ENCODE measurements around the gene C2orf68. TPM values are rescaled to one million over a fixed set of nuclear protein-coding genes. Genes with fewer than 3 reads are reported as not detected.

C2orf68 gene
- total RNA-seq, 2 donors from 2014 or later: 8.9 to 11.1 TPM

DNA sequence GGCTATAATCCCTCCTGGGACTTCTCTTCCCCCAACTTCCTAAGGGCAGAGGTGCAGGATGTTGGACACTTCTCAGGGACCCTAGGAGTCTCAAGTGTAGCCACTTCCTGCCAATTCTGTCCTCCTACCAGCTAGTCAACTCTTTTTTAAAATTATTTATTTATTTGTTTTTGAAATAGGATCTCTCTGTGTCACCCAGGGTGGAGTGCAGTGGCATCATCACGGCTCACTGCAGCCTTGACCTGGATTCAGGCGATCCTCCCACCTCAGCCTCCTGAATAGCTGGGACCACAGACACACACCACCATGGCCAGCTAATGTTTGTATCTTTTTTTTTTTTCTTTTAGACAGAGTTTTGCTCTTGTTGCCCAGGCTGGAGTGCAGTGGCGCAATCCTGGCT is 44.6 kb upstream of the C2orf68 start:
- peaks cover 0 to 7% of the 10 kb centered on the region in 2 donors for H3K4me1 ChIP-seq
- DNase-seq (ENCODE audit: low spot score): no peak
- H3K27ac ChIP-seq: no peak overlapping the region
- TF ChIP-seq, protein P1, sequence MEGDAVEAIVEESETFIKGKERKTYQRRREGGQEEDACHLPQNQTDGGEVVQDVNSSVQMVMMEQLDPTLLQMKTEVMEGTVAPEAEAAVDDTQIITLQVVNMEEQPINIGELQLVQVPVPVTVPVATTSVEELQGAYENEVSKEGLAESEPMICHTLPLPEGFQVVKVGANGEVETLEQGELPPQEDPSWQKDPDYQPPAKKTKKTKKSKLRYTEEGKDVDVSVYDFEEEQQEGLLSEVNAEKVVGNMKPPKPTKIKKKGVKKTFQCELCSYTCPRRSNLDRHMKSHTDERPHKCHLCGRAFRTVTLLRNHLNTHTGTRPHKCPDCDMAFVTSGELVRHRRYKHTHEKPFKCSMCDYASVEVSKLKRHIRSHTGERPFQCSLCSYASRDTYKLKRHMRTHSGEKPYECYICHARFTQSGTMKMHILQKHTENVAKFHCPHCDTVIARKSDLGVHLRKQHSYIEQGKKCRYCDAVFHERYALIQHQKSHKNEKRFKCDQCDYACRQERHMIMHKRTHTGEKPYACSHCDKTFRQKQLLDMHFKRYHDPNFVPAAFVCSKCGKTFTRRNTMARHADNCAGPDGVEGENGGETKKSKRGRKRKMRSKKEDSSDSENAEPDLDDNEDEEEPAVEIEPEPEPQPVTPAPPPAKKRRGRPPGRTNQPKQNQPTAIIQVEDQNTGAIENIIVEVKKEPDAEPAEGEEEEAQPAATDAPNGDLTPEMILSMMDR (IDR thresholded peaks at IDR 0.05): no peak
- no peaks in the 10 kb centered on the region for H3K9me3 ChIP-seq
- H3K27me3 ChIP-seq: no peaks in the 10 kb centered on the region
- H3K4me3 ChIP-seq: no peak overlapping the region
- peaks cover 11% of the 10 kb centered on the region for H3K36me3 ChIP-seq

DNA sequence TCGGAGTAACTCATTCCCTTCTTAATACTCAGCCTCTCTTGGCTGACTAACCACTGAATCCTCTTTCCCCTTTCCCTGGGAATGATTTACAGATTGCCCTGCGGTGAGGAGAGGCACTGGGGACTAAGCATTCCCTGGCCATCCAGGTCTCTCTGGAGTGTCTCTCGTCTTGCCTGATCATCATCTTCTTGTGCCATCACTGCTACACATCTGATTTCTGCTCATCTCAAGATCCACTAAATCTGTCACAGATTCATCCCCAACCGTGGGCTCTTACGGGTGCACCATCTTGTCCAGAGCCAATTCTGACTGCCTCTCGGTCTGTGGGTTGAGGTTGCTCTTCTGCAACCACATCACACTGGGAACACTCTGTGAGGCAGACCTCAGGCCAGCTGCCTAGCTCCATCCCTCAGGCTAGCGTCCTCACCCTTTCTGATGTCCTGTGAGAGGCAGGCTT is 44.1 kb upstream of the C2orf68 start:
- Histone ChIP-seq H3K4me1 (peaks cover 0 to 3% of the 10 kb centered on the region in 2 donors), H3K27ac (no peak overlapping the region), H3K9me3 (no peaks in the 10 kb centered on the region), H3K4me3 (no peak overlapping the region), H3K36me3 (peaks cover 11% of the 10 kb centered on the region), H3K27me3 (no peaks in the 10 kb centered on the region)
- DNase-seq (ENCODE audit: low spot score): no peak
- TF ChIP-seq, protein P1 (IDR thresholded peaks at IDR 0.05): no peak

DNA sequence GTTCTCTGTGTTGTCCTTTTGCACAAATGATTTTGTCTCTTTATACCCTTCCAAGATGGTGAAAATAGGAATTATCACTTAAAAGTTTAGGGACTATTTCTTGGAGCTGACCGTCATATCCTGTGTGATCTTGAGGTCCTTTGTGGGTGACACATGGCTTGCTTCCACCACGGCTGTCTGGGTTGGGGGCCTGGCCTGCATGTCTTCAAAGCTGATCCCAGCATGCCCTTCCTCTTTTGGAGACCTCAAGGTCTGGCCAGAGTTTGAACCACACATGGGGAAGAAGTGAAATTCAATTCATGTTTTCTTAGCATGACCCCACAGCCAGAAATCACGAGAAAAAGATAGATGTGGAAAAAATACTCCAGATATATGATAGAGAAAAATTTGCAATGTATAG is 42.1 kb upstream of the C2orf68 start:
- Histone ChIP-seq H3K36me3 (peaks cover 30% of the 10 kb centered on the region), H3K4me1 (peaks cover 0 to 3% of the 10 kb centered on the region in 2 donors), H3K4me3 (no peak overlapping the region), H3K9me3 (no peaks in the 10 kb centered on the region), H3K27ac (no peak overlapping the region), H3K27me3 (no peaks in the 10 kb centered on the region)
- no peak for DNase-seq (ENCODE audit: low spot score)
- TF ChIP-seq, protein P1 (IDR thresholded peaks at IDR 0.05): no peak

DNA sequence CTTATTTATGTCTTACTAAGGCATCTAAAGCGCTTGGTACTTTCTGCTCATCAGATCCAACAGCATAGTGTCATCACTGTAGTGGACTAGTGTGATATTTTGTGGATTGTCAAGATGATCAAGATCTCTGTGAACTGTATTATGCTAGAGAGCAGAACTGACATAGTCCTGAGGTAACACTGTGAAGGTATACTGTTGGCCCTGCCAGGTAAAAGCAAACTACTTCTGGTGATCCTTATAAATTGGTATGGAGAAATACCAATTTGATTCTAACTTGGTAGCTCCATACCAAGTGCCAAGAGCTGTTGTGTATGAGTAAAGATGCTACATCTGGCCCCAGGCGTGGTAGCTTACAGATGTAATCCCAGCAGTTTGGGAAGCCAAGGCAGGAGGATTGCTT is 40.2 kb upstream of the C2orf68 start:
- peaks cover 0 to 7% of the 10 kb centered on the region in 2 donors for H3K4me1 ChIP-seq
- H3K4me3 ChIP-seq: no peak overlapping the region
- DNase-seq (ENCODE audit: low spot score): no peak
- H3K36me3 ChIP-seq: peaks cover 50% of the 10 kb centered on the region
- TF ChIP-seq, protein P1 (IDR thresholded peaks at IDR 0.05): no peak
- no peak overlapping the region for H3K27ac ChIP-seq
- no peaks in the 10 kb centered on the region for H3K9me3 ChIP-seq
- H3K27me3 ChIP-seq: no peaks in the 10 kb centered on the region

DNA sequence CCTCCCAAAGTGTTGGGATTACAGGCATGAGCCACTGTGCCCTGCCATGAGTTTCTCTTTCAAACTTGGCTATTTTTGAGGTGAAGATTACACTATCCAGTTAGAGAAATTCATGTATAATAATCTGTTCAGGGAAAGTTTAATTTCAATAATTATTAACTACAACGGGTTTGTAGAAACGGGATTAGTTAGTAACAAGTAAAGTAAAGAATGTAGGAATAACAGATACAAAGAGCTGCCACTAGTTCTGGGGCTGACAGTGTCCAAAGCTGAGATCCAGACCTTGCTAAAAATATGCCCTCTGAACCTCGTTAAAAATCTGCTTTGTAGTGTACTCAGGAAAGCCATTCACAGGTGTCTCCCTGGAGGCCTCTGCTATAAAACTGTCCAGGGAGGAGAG is 39.2 kb upstream of the C2orf68 start:
- Histone ChIP-seq H3K36me3 (peaks cover 57% of the 10 kb centered on the region), H3K27me3 (no peaks in the 10 kb centered on the region), H3K9me3 (no peaks in the 10 kb centered on the region), H3K4me1 (peaks cover 0 to 7% of the 10 kb centered on the region in 2 donors), H3K4me3 (no peak overlapping the region), H3K27ac (no peak overlapping the region)
- TF ChIP-seq, protein P1 (IDR thresholded peaks at IDR 0.05): no peak
- no peak for DNase-seq (ENCODE audit: low spot score)

DNA sequence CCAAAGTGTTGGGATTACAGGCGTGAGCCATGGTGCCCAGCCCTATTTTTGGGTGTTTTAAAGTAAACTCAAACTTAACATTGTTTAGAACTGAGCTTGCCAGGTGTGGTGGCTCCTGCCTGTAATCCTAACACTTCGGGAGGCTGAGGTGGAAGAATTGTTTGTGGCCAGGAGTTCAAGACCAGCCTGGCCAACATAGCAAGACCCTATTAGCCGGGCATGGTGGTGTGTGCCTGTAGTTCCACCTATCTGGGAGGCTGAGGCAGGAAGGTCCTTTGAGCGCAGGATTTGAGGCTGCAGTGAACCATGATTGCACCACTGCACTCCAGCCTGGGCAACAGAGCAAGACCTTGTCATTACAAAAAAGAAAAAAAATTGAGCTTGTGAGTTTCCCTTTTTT is 38.6 kb upstream of the C2orf68 start:
- no peak overlapping the region for H3K4me3 ChIP-seq
- TF ChIP-seq, protein P1 (IDR thresholded peaks at IDR 0.05): no peak
- DNase-seq (ENCODE audit: low spot score): no peak
- no peaks in the 10 kb centered on the region for H3K9me3 ChIP-seq
- H3K27ac ChIP-seq: no peak overlapping the region
- no peaks in the 10 kb centered on the region for H3K27me3 ChIP-seq
- H3K4me1 ChIP-seq: peaks cover 0 to 7% of the 10 kb centered on the region in 2 donors
- peaks cover 64% of the 10 kb centered on the region for H3K36me3 ChIP-seq
